Keratinocyte (primary cell): ENCODE results near the gene CIPC.

Experiments used
- EZH2 ChIP-seq: IDR thresholded peaks from one replicate; pipeline ENCODE4 v1.6.1; 2012; ENCODE audit warnings: inconsistent platforms, mild to moderate bottlenecking, low read length, moderate library complexity
- TF ChIP-seq, protein P1 (sequence below), 3 experiments: IDR thresholded peaks in 1 of 3; conservative IDR thresholded peaks in 1 of 3; optimal IDR thresholded peaks in 1 of 3; 2 replicates in 2 of 3; 3 replicates in 1 of 3; pipeline versions ENCODE3 to v1.5.1; 2011; ENCODE audit warnings: low read length in 3 of 3, mild to moderate bottlenecking in 3 of 3, moderate library complexity in 2 of 3, control low read depth in 1 of 3, inconsistent platforms in 1 of 3; ENCODE audit not compliant: insufficient read depth in 2 of 3; ENCODE audit errors: extremely low read depth in 1 of 3

DNA sequence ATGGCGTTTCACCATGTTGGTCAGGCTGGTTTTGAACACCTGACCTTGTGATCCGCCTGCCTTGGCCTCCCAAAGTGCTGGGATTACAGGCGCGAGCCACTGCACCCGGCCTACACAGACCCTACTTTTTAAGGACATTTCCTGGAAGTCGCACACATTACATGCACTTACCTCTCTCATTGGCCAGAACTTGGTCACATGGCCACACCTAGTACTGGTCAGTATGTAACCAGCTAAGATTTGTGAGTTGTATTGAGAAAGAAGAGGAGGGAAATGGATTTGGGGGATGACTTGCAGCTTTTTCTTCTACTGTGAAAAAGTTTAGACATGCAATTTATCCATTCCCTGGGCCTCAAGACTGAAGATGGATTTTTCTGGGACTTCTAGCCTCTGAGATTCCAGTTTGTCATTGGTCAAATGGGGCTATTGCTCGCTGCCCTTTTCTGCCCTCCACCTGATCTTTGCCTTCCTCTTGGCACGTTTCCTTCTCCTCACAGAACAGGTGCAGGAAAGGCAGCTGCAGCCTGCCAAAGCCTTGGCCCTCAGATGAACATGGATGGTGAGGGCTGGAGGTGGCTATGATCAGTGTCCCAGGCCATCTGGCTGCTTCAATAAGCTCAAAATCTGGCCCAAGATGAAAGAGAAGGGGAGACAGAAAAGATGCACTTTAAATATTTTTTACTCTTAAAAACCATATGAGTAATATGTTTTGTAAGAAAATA, 50.6 kb downstream of the CIPC start:
- TF ChIP-seq, protein P1, sequence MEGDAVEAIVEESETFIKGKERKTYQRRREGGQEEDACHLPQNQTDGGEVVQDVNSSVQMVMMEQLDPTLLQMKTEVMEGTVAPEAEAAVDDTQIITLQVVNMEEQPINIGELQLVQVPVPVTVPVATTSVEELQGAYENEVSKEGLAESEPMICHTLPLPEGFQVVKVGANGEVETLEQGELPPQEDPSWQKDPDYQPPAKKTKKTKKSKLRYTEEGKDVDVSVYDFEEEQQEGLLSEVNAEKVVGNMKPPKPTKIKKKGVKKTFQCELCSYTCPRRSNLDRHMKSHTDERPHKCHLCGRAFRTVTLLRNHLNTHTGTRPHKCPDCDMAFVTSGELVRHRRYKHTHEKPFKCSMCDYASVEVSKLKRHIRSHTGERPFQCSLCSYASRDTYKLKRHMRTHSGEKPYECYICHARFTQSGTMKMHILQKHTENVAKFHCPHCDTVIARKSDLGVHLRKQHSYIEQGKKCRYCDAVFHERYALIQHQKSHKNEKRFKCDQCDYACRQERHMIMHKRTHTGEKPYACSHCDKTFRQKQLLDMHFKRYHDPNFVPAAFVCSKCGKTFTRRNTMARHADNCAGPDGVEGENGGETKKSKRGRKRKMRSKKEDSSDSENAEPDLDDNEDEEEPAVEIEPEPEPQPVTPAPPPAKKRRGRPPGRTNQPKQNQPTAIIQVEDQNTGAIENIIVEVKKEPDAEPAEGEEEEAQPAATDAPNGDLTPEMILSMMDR (optimal IDR thresholded peaks at IDR 0.05 in 1 of 3, IDR thresholded peaks at IDR 0.05 in 1 of 3, conservative IDR thresholded peaks at IDR 0.05 in 1 of 3; ENCODE audit: extremely low read depth in 1 of 3, insufficient read depth in 2 of 3, low read length in 3 of 3), result no peak
- no peak for TF ChIP-seq EZH2
